ENCODE data around the gene SLC10A2.

Gene SLC10A2

DNA sequence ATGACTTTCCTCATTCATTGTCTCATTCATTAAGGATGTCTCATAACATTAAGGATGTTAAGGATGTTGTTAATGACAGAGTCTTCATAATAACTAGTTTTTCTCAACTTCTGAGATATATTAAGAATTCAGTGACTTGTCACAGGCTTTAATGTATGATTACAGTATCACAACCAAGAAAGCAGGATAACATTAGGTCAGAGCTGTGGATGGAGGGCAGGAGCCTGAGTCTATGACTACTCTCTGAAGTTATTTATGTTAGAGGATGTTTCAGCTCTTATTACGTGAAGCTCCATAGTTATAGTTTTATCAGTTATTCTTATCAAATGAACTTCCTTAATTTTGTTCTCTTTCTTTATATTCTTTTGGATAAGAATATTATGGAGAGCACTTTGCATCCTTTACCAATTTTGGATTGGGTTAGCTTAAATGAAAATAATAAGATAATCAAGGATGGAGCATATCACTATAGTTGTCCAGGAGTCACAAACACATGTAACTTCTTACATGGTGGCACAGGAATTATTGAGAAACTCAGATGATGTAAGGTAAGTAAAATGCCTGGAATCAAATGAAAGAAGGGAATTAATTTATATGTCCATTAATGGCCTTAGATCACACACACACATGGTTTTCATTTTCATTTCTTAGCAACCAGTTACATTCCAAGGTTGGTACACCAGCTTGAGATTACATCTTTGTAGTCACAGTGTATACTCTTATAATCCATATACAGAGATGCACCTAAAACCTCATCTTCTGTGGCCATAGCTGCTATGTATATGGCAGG, 57.0 kb downstream of the SLC10A2 start:
- Histone ChIP-seq H3K36me3 (ENCODE audit: control insufficient read depth, insufficient read depth, low read length) (no peaks in the 10 kb centered on the region), H3K4me3 (ENCODE audit: low read depth, low read length) (no peak overlapping the region), H3K9ac (ENCODE audit: low read depth, low read length) (no peak overlapping the region), H3K27ac (ENCODE audit: low read depth, low read length) (no peak overlapping the region), H3K27me3 (ENCODE audit: control insufficient read depth, insufficient read depth, low read length) (no peaks in the 10 kb centered on the region), H3K4me1 (ENCODE audit: control insufficient read depth, insufficient read depth, low read length) (no peaks in the 10 kb centered on the region), H3K9me3 (ENCODE audit: control insufficient read depth, insufficient read depth, low read length) (no peaks in the 10 kb centered on the region)

DNA sequence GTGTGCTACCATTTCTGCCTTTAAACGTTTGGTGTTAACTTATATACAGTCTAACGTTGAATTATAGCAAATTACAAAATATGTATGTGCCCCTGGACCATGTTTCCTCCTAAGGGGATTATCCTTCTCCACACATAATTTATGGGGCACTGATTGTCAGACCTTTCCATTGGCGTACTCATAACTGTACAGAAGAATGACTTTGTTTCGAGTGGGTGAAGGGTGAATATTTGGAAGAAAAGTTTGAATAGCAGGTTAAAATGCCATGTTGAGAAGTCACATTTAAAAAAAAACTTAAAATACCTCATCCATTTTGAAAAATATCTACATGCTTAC, 58.8 kb downstream of the SLC10A2 start:
- Histone ChIP-seq H3K27me3 (ENCODE audit: control insufficient read depth, insufficient read depth, low read length) (no peaks in the 10 kb centered on the region), H3K9ac (ENCODE audit: low read depth, low read length) (no peak overlapping the region)

GRCh38 chr13:103006641-103007426, 59.4 kb downstream of the SLC10A2 start:
- no peak overlapping the region for H3K9ac ChIP-seq (ENCODE audit: low read depth, low read length)
- H3K27ac ChIP-seq (ENCODE audit: low read depth, low read length), result no peak overlapping the region
- H3K36me3 ChIP-seq (ENCODE audit: control insufficient read depth, insufficient read depth, low read length), result no peaks in the 10 kb centered on the region
- H3K4me1 ChIP-seq (ENCODE audit: control insufficient read depth, insufficient read depth, low read length), result no peaks in the 10 kb centered on the region
- H3K27me3 ChIP-seq (ENCODE audit: control insufficient read depth, insufficient read depth, low read length), result no peaks in the 10 kb centered on the region
- H3K9me3 ChIP-seq (ENCODE audit: control insufficient read depth, insufficient read depth, low read length), result no peaks in the 10 kb centered on the region
- H3K4me3 ChIP-seq (ENCODE audit: low read depth, low read length), result no peak overlapping the region

More for the DNA sequence above, 58.8 kb downstream of the SLC10A2 start:
- H3K36me3 ChIP-seq (ENCODE audit: control insufficient read depth, insufficient read depth, low read length), result no peaks in the 10 kb centered on the region
- no peak overlapping the region for H3K4me3 ChIP-seq (ENCODE audit: low read depth, low read length)
- no peak overlapping the region for H3K27ac ChIP-seq (ENCODE audit: low read depth, low read length)
- H3K9me3 ChIP-seq (ENCODE audit: control insufficient read depth, insufficient read depth, low read length), result no peaks in the 10 kb centered on the region
- H3K4me1 ChIP-seq (ENCODE audit: control insufficient read depth, insufficient read depth, low read length), result no peaks in the 10 kb centered on the region

DNA sequence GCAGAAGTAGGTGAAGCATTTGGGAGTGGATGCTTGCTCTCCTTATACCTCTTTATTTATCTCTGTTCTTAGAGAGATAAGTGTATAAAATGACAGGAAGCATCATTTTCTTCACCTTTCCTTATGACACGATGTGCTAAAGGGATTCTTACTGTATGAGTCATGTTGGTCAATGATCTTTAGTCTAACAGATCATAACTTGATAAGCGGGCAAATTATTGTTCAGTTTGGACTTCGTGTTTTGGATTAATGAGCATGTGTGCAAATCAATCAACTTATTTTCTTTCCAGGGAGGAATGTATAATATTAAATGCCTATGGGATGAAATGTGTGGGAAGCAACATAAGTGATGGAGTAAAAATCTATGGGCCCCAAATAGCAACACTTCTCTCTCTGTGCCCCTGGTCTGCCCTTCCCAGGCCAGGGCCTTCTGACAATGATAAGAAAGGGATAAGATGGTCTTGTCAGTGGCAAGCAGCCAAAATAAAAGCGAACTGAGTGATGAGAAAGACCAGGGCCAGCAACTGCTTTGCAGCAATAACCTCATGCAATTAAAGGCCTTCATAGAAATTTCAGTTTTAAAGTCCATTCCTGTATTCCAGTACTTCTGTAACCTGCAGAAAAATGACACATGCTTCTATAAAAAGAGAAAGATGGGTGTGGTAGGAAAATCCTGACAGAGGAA, 61.4 kb downstream of the SLC10A2 start:
- H3K27ac ChIP-seq (ENCODE audit: low read depth, low read length), result no peak overlapping the region

DNA sequence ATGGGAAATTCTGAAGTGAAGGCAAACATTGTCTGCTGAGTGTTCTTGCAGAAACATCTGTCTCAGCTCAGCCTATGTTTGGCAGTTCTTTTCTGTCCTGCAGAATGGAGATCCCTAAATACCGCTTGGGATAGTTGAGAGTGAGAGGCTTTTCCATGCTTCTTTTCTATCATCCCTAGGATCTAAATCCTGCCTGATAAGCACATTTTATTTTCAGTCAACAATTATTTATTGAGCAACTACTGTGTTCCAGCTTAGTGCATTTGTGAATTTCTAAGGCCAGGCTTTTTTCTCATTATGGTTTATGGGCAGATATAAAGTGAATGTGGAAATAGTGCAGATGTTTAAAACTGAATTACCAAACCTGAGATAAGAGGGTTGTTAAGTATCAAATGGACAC, 62.6 kb downstream of the SLC10A2 start:
- H3K36me3 ChIP-seq (ENCODE audit: control insufficient read depth, insufficient read depth, low read length), result no peaks in the 10 kb centered on the region
- H3K27ac ChIP-seq (ENCODE audit: low read depth, low read length), result no peak overlapping the region
- H3K9me3 ChIP-seq (ENCODE audit: control insufficient read depth, insufficient read depth, low read length), result no peaks in the 10 kb centered on the region
- H3K4me1 ChIP-seq (ENCODE audit: control insufficient read depth, insufficient read depth, low read length), result no peaks in the 10 kb centered on the region
- H3K9ac ChIP-seq (ENCODE audit: low read depth, low read length), result no peak overlapping the region
- H3K27me3 ChIP-seq (ENCODE audit: control insufficient read depth, insufficient read depth, low read length), result no peaks in the 10 kb centered on the region
- no peak overlapping the region for H3K4me3 ChIP-seq (ENCODE audit: low read depth, low read length)

More for the DNA sequence above, 61.4 kb downstream of the SLC10A2 start:
- Histone ChIP-seq H3K9me3 (ENCODE audit: control insufficient read depth, insufficient read depth, low read length) (no peaks in the 10 kb centered on the region), H3K27me3 (ENCODE audit: control insufficient read depth, insufficient read depth, low read length) (no peaks in the 10 kb centered on the region), H3K36me3 (ENCODE audit: control insufficient read depth, insufficient read depth, low read length) (no peaks in the 10 kb centered on the region), H3K9ac (ENCODE audit: low read depth, low read length) (no peak overlapping the region), H3K4me3 (ENCODE audit: low read depth, low read length) (no peak overlapping the region), H3K4me1 (ENCODE audit: control insufficient read depth, insufficient read depth, low read length) (no peaks in the 10 kb centered on the region)

- Histone ChIP-seq H3K9me3 (ENCODE audit: control insufficient read depth, insufficient read depth, low read length) (no peaks in the 10 kb centered on the region), H3K9ac (ENCODE audit: low read depth, low read length) (no peak overlapping the region), H3K27ac (ENCODE audit: low read depth, low read length) (no peak overlapping the region), H3K4me3 (ENCODE audit: low read depth, low read length) (no peak overlapping the region), H3K27me3 (ENCODE audit: control insufficient read depth, insufficient read depth, low read length) (no peaks in the 10 kb centered on the region), H3K36me3 (ENCODE audit: control insufficient read depth, insufficient read depth, low read length) (no peaks in the 10 kb centered on the region), H3K4me1 (ENCODE audit: control insufficient read depth, insufficient read depth, low read length) (no peaks in the 10 kb centered on the region)
Measured at GRCh38 chr13:103002279-103002678, 63.9 kb downstream of the SLC10A2 start.

GRCh38 chr13:103000157-103000556, 66.1 kb downstream of the SLC10A2 start:
- no peaks in the 10 kb centered on the region for H3K4me1 ChIP-seq (ENCODE audit: control insufficient read depth, insufficient read depth, low read length)
- no peak overlapping the region for H3K4me3 ChIP-seq (ENCODE audit: low read depth, low read length)
- no peaks in the 10 kb centered on the region for H3K36me3 ChIP-seq (ENCODE audit: control insufficient read depth, insufficient read depth, low read length)
- peaks cover 5% of the 10 kb centered on the region; the same call in 1 of the 2 replicates for H3K9me3 ChIP-seq (ENCODE audit: control insufficient read depth, insufficient read depth, low read length)
- no peak overlapping the region for H3K9ac ChIP-seq (ENCODE audit: low read depth, low read length)
- no peaks in the 10 kb centered on the region for H3K27me3 ChIP-seq (ENCODE audit: control insufficient read depth, insufficient read depth, low read length)
- no peak overlapping the region for H3K27ac ChIP-seq (ENCODE audit: low read depth, low read length)

DNA sequence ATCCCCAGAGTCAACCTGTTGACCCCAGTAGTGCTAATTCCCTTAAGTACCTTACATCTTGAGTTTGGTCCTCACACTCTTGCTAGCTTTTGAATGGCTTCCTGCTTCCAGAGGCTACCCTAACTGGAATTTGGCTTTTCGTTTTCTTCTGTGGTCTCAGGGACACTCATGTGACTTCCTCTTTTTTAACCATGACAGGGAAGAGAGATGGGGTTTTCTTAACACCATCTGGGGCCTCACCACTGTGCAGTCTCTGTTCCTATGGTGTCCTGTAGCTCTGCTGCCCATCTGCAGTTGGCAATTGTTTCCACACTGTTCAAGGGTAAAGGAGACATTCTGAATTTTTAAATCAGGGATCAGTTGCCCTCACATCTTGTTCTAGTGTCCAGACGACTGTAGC, 66.7 kb downstream of the SLC10A2 start:
- Histone ChIP-seq H3K27ac (ENCODE audit: low read depth, low read length) (no peak overlapping the region), H3K4me3 (ENCODE audit: low read depth, low read length) (no peak overlapping the region)

More for the DNA sequence above, 66.7 kb downstream of the SLC10A2 start:
- peaks cover 10% of the 10 kb centered on the region; the same call in 1 of the 2 replicates for H3K9me3 ChIP-seq (ENCODE audit: control insufficient read depth, insufficient read depth, low read length)
- H3K4me1 ChIP-seq (ENCODE audit: control insufficient read depth, insufficient read depth, low read length), result no peaks in the 10 kb centered on the region
- no peak overlapping the region for H3K9ac ChIP-seq (ENCODE audit: low read depth, low read length)
- H3K36me3 ChIP-seq (ENCODE audit: control insufficient read depth, insufficient read depth, low read length), result no peaks in the 10 kb centered on the region
- no peaks in the 10 kb centered on the region for H3K27me3 ChIP-seq (ENCODE audit: control insufficient read depth, insufficient read depth, low read length)

Data from HUES48 (cell line).